C1 segment of cervical spinal cord (tissue), 14 donors: Measurements from ENCODE around the gene SLC39A7.
A peak's percentile ranks its signal among the peaks of the same experiment; 100 is the strongest.

ENCODE experiments used
- DNase-seq, 14 donors: peaks; one replicate each; lab custom pipeline; 2025; lab: John Stamatoyannopoulos, UW

SLC39A7 gene

GRCh38 chr6:33235221-33235634 lies 34.6 kb downstream of the SLC39A7 start:
- DNase-seq = no peak

- no peak for DNase-seq
These were observed 35.7 kb downstream of the SLC39A7 start for GRCh38 chr6:33236328-33236727.

- no peak for DNase-seq
These were observed 36.2 kb downstream of the SLC39A7 start for GRCh38 chr6:33236852-33237251.

GRCh38 chr6:33237741-33238140 lies 37.1 kb downstream of the SLC39A7 start:
- no peak for DNase-seq

GRCh38 chr6:33241968-33242367 lies 41.3 kb downstream of the SLC39A7 start:
- DNase-seq = no peak

- no peak for DNase-seq
These were observed 42.8 kb downstream of the SLC39A7 start for GRCh38 chr6:33243476-33243875.

- peak; percentile 35 to 91 (median 80) for DNase-seq
These were observed 47.4 kb downstream of the SLC39A7 start for GRCh38 chr6:33247977-33248642.

GRCh38 chr6:33248643-33248931 lies 47.9 kb downstream of the SLC39A7 start:
- peak in 1 of 14 donors; percentile 63 for DNase-seq

GRCh38 chr6:33248932-33249731 lies 48.5 kb downstream of the SLC39A7 start:
- DNase-seq = peak; percentile 59 to 100 (median 94)

- peak in 1 of 14 donors; percentile 38 for DNase-seq
These were observed 49.3 kb downstream of the SLC39A7 start for GRCh38 chr6:33249732-33250630.

GRCh38 chr6:33250731-33251130 lies 50.1 kb downstream of the SLC39A7 start:
- DNase-seq = no peak

- no peak for DNase-seq
These were observed 50.8 kb downstream of the SLC39A7 start for GRCh38 chr6:33251395-33252012.

GRCh38 chr6:33252759-33253158 lies 52.1 kb downstream of the SLC39A7 start:
- DNase-seq = no peak
